Kidney tubule cell (primary cell): Measurements from ENCODE around the gene PLOD1.
"Not testable (repeated sequence)": the region's sequence is repeated elsewhere in the genome, so short reads cannot be mapped to it uniquely, and the experiment has no call there.

ENCODE experiments used
- DNase-seq: peaks from one replicate; pipeline ENCODE4 v3.0.0-alpha.2; 2018; ENCODE audit warnings: low spot score

Gene PLOD1

GRCh38 chr1:11912482-11913216 lies 21.9 kb upstream of the PLOD1 start:
- peak; percentile 34 for DNase-seq

DNA sequence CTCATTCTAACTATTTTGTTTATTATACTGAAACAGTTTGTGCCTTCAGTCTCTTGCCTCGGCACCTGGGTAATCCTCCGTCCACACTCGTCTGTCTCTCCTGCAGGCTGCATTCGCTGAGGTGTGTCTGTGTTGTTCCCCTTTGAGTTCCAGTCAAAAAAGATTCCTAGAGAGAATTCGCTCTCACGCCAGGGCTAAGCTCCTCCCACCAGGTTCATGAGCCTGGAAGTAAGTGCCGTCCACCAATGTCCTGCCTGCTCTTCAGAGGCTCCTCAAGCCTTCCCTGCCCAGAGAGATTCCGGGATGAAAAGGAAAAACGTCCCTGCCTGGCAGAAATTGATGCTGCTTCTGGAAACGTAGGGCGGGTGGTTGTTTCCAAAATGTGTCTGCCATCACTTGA lies 21.2 kb upstream of the PLOD1 start:
- peak; percentile 41 for DNase-seq

DNA sequence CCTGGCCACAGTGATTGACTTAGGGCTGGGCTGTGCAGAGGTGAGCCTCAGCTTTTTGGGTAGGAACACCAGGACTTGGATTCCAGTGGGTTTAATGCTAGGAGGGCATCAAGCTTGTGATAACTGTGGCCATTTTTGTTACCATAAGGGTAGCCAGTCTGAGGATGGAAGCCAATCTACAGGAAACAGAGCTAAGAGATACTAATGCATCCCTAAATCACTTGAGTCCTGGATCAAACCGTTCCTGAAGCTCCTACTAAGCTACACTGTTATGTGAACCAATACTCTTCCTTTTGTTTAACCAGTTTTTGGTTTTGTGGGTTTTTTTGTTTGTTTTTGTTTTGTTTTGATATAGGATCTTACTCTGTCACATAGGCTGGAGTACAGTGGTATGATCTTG lies 20.5 kb upstream of the PLOD1 start:
- DNase-seq: no peak

- peak; percentile 58 for DNase-seq
These were observed 15.6 kb upstream of the PLOD1 start for GRCh38 chr1:11918799-11919519.

- DNase-seq: no peak
These were observed 14.9 kb upstream of the PLOD1 start for GRCh38 chr1:11919621-11920020.

GRCh38 chr1:11920239-11920903 lies 14.1 kb upstream of the PLOD1 start:
- no peak for DNase-seq

DNA sequence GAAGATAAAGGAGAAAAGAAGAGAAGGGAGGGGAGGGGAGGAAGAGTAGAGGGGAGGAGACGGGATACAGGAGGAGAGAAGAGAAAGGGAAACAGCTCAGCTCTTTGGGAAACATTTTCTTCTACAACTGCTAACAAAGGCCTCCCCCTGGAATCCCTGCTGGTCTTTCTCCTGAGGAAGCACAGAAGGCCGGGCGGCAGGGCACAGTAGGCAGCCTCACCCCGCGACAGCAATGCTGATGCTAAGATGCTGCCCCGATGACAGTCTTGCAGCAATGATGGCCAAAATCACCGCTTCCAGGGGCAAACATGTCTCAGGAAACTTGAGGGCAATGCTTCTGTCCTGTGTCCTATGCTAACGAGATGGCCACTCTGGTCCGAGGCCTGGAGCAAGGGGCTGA lies 13.5 kb upstream of the PLOD1 start:
- no peak for DNase-seq

- DNase-seq: no peak
These were observed 11.3 kb upstream of the PLOD1 start for GRCh38 chr1:11923069-11923826.

GRCh38 chr1:11923827-11924113 lies 10.7 kb upstream of the PLOD1 start:
- DNase-seq: no peak

GRCh38 chr1:11924334-11925195 lies 10.0 kb upstream of the PLOD1 start:
- DNase-seq: no peak

DNA sequence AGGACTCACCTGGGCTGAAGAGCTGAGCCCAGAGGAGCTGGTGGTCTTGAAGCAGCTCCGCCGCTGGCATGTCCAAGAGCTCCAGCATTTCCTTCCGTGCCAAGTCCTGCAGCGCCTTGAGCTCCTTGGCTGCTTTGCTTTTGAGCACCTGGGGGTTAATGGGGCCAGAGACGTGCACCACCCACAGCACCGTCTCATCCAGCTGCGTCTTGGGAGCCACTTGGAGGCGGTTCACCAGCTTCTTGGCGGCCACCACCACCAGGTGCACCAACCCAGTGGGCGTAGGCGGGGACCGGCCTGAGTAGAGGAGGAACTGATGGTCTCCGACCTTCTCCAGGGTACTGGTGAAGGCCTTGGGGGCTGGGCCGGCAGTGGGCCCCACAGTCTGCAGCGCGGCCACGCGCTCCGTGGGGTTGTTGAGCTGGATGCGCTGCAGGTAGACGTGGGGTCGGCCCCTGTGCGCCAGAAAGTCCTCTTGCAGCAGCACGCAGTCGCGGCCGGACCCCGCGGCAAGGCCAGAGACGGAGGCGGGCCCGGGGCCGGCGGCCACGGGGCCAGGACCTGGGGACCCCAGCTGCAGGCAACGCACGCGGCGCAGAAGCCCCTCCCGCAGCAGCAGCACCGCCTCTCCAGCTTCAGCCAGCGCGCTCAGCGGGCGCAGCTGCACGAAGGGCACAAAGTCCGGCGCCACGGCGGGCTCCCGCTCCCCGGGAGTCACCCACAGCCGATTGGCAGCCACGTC lies 9.2 kb upstream of the PLOD1 start:
- DNase-seq: not testable (repeated sequence)

DNA sequence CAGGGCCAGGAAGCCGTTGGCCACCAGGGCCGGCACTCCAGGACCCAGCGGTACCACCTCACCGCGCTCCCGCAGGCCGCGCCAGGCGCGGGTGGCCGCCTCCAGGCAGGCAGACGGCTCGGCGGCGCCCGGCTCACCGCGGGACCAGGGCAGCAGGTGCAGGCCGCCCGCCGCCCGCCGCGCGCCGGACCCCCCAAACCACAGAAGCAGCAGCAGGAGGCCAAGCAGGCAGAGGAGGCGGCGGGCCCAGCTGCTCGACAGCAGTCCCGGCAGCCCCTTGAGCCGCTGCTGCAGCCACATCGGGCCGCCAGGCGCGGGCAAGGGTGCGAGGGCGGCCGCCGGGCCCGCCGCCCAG lies 8.6 kb upstream of the PLOD1 start:
- no peak for DNase-seq

GRCh38 chr1:11927866-11928592 lies 6.5 kb upstream of the PLOD1 start:
- DNase-seq: no peak

- DNase-seq: peak; percentile 59
These were observed 4.7 kb upstream of the PLOD1 start for GRCh38 chr1:11929849-11930248.

- no peak for DNase-seq
These were observed 3.7 kb upstream of the PLOD1 start for GRCh38 chr1:11930571-11931445.

DNA sequence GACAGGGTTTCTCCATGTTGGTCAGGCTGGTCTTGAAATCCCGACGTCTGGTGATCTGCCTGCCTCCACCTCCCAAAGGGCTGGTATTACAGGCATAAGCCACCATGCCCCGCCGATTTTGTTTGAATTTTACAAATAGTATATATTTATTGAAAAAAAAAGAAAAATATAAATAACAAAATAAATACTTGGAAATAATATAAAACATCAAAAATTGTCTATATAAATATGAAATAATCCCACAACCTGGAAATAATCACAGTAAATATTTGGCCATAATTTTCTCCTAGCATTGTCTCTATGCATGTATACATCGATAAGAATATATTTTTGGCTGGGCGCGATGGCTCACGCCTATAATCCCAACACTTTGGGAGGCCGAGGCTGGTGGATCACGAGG lies 2.7 kb upstream of the PLOD1 start:
- DNase-seq: no peak

DNA sequence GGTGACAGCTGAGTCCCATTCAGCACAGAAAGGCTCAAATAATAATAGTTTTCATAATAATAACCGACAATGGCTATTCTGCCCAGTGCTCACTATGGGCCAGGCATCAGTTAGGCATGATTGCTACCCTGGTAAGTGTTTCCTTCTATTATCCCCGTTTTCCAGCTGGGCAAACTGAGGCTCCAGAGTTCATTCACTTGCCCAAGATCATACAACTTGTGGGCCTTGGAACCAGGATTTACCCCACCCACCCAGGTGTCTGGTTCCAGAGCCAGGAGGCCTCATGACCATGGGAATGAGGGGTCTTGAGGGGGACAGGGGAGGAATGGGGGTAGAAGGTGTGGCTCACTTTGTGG lies 518 bp downstream of the PLOD1 start:
- no peak for DNase-seq

DNA sequence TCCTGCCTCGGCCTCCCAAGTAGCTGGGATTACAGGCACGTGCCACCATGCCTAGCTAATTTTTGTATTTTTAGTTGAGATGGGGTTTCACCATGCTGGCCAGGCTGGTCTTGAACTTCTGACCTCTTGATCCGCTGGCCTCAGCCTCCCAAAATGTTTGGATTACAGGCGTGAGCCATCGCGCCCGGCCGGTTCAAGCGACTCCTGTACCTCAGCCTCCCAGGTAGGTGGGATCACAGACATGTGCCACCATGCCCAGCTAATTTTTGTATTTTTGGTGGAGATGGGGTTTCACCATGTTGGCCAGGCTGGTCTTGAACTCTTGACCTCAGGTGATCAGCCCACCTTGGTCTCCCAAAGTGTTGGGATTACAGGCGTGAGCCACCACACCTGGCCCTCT lies 1.2 kb downstream of the PLOD1 start:
- DNase-seq: not testable (repeated sequence)

GRCh38 chr1:11938722-11939526 lies 4.4 kb downstream of the PLOD1 start:
- no peak for DNase-seq
